HG03558 (cell line): Measurements from ENCODE around the gene RNF144A.

Source experiments
- ATAC-seq: cut with Tn5 transposase; IDR thresholded peaks from one replicate; pipeline ENCODE4 v1.9.1; 2021; ENCODE audit warnings: moderate number of reproducible peaks; ENCODE audit not compliant: unreplicated experiment; ENCODE audit errors: extremely low read depth

RNF144A gene

GRCh38 chr2:6906165-6906741 is 11.0 kb upstream of the RNF144A start:
- no peak for ATAC-seq

GRCh38 chr2:6908291-6908690 is 8.9 kb upstream of the RNF144A start:
- ATAC-seq: no peak

- ATAC-seq: peak; percentile 96
These were observed 7.5 kb upstream of the RNF144A start for GRCh38 chr2:6909431-6910385.

GRCh38 chr2:6911721-6912120 is 5.5 kb upstream of the RNF144A start:
- no peak for ATAC-seq

- no peak for ATAC-seq
These were observed 3.6 kb upstream of the RNF144A start for GRCh38 chr2:6913415-6914157.

- ATAC-seq: no peak
These were observed 2.4 kb upstream of the RNF144A start for GRCh38 chr2:6914828-6915227.

- ATAC-seq: no peak
These were observed 1.8 kb upstream of the RNF144A start for GRCh38 chr2:6915399-6915798.

GRCh38 chr2:6916224-6916623 is 988 bp upstream of the RNF144A start:
- ATAC-seq: no peak

- no peak for ATAC-seq
These were observed 509 bp upstream of the RNF144A start for GRCh38 chr2:6916736-6917070.

- ATAC-seq: no peak
These were observed 679 bp downstream of the RNF144A start for GRCh38 chr2:6917761-6918421.

- no peak for ATAC-seq
These were observed 2.9 kb downstream of the RNF144A start for GRCh38 chr2:6919901-6920742.

GRCh38 chr2:6920743-6921064 is 3.5 kb downstream of the RNF144A start:
- ATAC-seq: no peak

- ATAC-seq: no peak
These were observed 4.2 kb downstream of the RNF144A start for GRCh38 chr2:6921321-6921922.

- no peak for ATAC-seq
These were observed 5.0 kb downstream of the RNF144A start for GRCh38 chr2:6922201-6922656.

- ATAC-seq: no peak
These were observed 6.1 kb downstream of the RNF144A start for GRCh38 chr2:6923319-6923718.

GRCh38 chr2:6924101-6924923 is 7.1 kb downstream of the RNF144A start:
- no peak for ATAC-seq

- ATAC-seq: no peak
These were observed 7.8 kb downstream of the RNF144A start for GRCh38 chr2:6924924-6925409.

GRCh38 chr2:6926071-6926732 is 9.0 kb downstream of the RNF144A start:
- no peak for ATAC-seq
